ENCODE measurements around the gene PRLR. TPM values are rescaled to one million over a fixed set of nuclear protein-coding genes. Genes with fewer than 3 reads are reported as not detected.

PRLR gene
- total and polyA plus RNA-seq, 9 of the 15 experiments (the other 6 are each of a cell fraction or from before 2014, with no cell fraction given), result 0.02 TPM; not detected in 8

DNA sequence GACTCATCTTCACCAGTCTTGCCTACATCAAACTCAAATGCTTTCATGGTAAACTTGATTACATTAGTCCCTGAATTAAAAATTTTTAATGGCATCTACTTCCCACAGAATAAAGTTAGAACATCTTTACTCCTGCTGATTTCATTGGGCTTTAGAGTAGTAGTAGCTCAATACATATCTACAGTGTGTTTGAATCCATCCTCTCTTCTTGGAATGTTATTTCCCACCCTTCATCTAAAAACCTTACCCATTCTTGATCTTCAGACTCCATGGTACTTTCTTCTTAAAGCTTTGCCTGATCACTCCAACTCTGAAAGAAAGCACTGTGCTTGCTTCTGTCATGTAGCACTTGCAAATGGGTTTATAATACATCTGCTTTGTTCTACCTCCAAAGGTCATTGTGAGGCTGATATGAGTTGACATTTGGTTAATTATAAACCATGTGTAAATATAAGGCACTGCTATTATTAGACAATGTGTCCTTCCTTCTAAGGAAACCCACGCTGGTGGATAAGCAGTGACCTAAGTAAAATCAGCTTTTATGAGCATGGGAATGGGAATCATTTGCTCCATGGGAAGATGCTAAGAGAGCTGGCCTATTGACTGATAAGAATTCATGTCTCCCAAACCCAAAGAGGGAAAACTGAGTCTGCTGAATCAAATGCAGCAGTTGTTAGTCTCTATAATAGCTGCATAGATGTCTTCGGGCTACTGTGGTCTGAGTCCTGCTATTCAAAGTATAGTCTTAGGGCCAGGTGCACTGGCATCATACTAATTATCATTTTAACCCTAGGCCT lies 7.5 kb upstream of the PRLR start:
- H3K4me1 ChIP-seq (replicated peaks in 1 of 2; ENCODE audit: control insufficient read depth in 2 of 2, insufficient read depth in 2 of 2, low read length in 2 of 2), result no peaks in the 10 kb centered on the region
- no peak overlapping the region for H3K9ac ChIP-seq (ENCODE audit: insufficient read depth in 1 of 2, low read depth in 2 of 2, low read length in 2 of 2)
- H3K27me3 ChIP-seq (ENCODE audit: control insufficient read depth in 2 of 2, insufficient read depth in 2 of 2, low read length in 2 of 2), result no peaks in the 10 kb centered on the region
- no peaks in the 10 kb centered on the region for H3K79me2 ChIP-seq (ENCODE audit: control insufficient read depth, insufficient read depth, low read length)
- ChIA-PET POLR2A (no interaction called here), CTCF (ENCODE audit: low intra/inter-chr PET ratio) (no interaction called here)
- FAIRE-seq (no peak), DNase-seq (ENCODE audit: extremely low read depth in 1 of 4, low spot score in 3 of 4) (no peak), ATAC-seq (no peak)
- intact Hi-C loops (cut with micrococcal nuclease) (no loop called here), in situ Hi-C loops (cut with MboI) (no loop called here)
- H3K9me1 ChIP-seq (ENCODE audit: control insufficient read depth, insufficient read depth, low read length), result no peaks in the 10 kb centered on the region
- no peak for TF ChIP-seq POLR2A (conservative IDR thresholded peaks at IDR 0.05)
- 2% methylated on average over 2 of the region's 2 CpGs for WGBS (ENCODE audit: insufficient coverage, low coverage, missing lambda C conversion rate)
- H3K4me2 ChIP-seq (ENCODE audit: insufficient read depth, low read length), result no peak overlapping the region
- no peaks in the 10 kb centered on the region for H3K9me3 ChIP-seq (replicated peaks; ENCODE audit: control insufficient read depth, insufficient read depth, low read depth, low read length)
- no peaks in the 10 kb centered on the region for H4K20me1 ChIP-seq (replicated peaks; ENCODE audit: control insufficient read depth, insufficient read depth, low read length)
- no peak overlapping the region for H3K4me3 ChIP-seq
- no peak overlapping the region for H2AFZ ChIP-seq (ENCODE audit: low read depth, low read length)
- no TSS peak for BruUV-seq (replicated peaks)
- H3K27ac ChIP-seq (ENCODE audit: extremely low read depth, low read depth, low read length), result no peak overlapping the region
- no peaks in the 10 kb centered on the region for H3K36me3 ChIP-seq (ENCODE audit: control insufficient read depth, insufficient read depth, low read length)

DNA sequence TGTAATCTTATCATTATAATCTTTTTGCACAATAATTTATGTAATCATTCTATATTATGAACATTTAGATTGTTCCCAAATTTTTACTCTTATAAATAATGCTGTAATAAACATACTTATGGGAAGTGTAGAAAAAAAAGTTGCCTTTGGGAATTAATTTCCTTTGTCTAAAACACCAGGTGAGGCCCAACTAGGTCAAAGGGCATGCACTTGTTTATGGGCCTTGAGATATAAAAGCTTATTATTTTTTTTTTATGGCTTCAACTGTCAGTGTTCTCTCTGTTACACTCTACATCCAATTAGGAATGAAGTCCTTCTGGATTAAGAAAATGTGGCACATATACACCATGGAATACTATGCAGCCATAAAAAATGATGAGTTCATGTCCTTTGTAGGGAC lies 6.5 kb upstream of the PRLR start:
- POLR2A ChIA-PET, result no interaction called here
- TF ChIP-seq ESRRB (CRISPR knock-in tag; IDR thresholded peaks at IDR 0.05; ENCODE audit: borderline replicate concordance) (no peak), HMGN3 (IDR thresholded peaks at IDR 0.05; ENCODE audit: borderline replicate concordance, extremely low read depth, insufficient read length, low read depth, low read length) (no peak), RFX7 (CRISPR knock-in tag; IDR thresholded peaks at IDR 0.05) (no peak), E2F4 (CRISPR knock-in tag; IDR thresholded peaks at IDR 0.05; ENCODE audit: low read depth) (no peak), TEAD4 (IDR thresholded peaks at IDR 0.05; ENCODE audit: low read length) (no peak), TEAD4 (CRISPR knock-in tag; IDR thresholded peaks at IDR 0.05; ENCODE audit: borderline replicate concordance) (no peak)
- no peak overlapping the region for H3K9ac ChIP-seq (ENCODE audit: insufficient read depth in 1 of 2, low read depth in 2 of 2, low read length in 2 of 2)
- no peaks in the 10 kb centered on the region for H4K20me1 ChIP-seq (replicated peaks; ENCODE audit: control insufficient read depth, insufficient read depth, low read length)
- BruUV-seq (replicated peaks), result no TSS peak
- intact Hi-C loops (cut with micrococcal nuclease) (no loop called here), in situ Hi-C loops (cut with MboI) (no loop called here)
- ATAC-seq (no peak), FAIRE-seq (no peak), DNase-seq (ENCODE audit: extremely low read depth in 1 of 4, low spot score in 3 of 4) (no peak)
- CTCF ChIA-PET (ENCODE audit: low intra/inter-chr PET ratio), result no interaction called here
- no peak overlapping the region for H2AFZ ChIP-seq (ENCODE audit: low read depth, low read length)
- H3K36me3 ChIP-seq (ENCODE audit: control insufficient read depth, insufficient read depth, low read length), result no peaks in the 10 kb centered on the region
- H3K79me2 ChIP-seq (ENCODE audit: control insufficient read depth, insufficient read depth, low read length), result no peaks in the 10 kb centered on the region
- no peaks in the 10 kb centered on the region for H3K9me3 ChIP-seq (replicated peaks; ENCODE audit: control insufficient read depth, insufficient read depth, low read depth, low read length)
- no peak overlapping the region for H3K4me2 ChIP-seq (ENCODE audit: insufficient read depth, low read length)
- no peaks in the 10 kb centered on the region for H3K4me1 ChIP-seq (replicated peaks in 1 of 2; ENCODE audit: control insufficient read depth in 2 of 2, insufficient read depth in 2 of 2, low read length in 2 of 2)
- H3K27me3 ChIP-seq (ENCODE audit: control insufficient read depth in 2 of 2, insufficient read depth in 2 of 2, low read length in 2 of 2), result peaks cover 0 to 5% of the 10 kb centered on the region in 2 experiments; a peak in 1 of 5 replicates
- H3K4me3 ChIP-seq, result no peak overlapping the region
- no peaks in the 10 kb centered on the region for H3K9me1 ChIP-seq (ENCODE audit: control insufficient read depth, insufficient read depth, low read length)
- H3K27ac ChIP-seq (ENCODE audit: extremely low read depth, low read depth, low read length), result no peak overlapping the region

Measured in K562 (cell line).